HEK293 (cell line): ENCODE measurements around the gene MPO.
A peak's percentile ranks its signal among the peaks of the same experiment; 100 is the strongest.

ENCODE experiments used
- CTCF ChIA-PET: fragments of 350-600 bp; formaldehyde crosslinking; extraction: SDS; loops from one replicate; lab custom pipeline; 2021; ENCODE audit warnings: antibody characterized with exemption; lab: Yijun Ruan, JAX
- POLR2A ChIA-PET: fragments of 300-600 bp; formaldehyde crosslinking; extraction: SDS; loops from one replicate; lab custom pipeline; 2020; ENCODE audit warnings: antibody characterized with exemption, inconsistent platforms; lab: Yijun Ruan, JAX
- H3K27ac ChIP-seq: fragments of 200-500 bp; sonication (Bioruptor generic); 2 replicates; pipeline ENCODE4 v1.5.1; 2014; ENCODE audit warnings: low read depth, low read length, control low read depth, inconsistent platforms; ENCODE audit errors: extremely low read depth
- H3K36me3 ChIP-seq, 2 experiments: fragments of 200-500 bp in 1 of 2; sonication (Bioruptor generic) in 1 of 2; 1 replicate in 1 of 2; 2 replicates in 1 of 2; pipeline ENCODE4 v1.5.1; 2014 to 2017; ENCODE audit warnings: inconsistent platforms in 2 of 2, low read length in 2 of 2; ENCODE audit not compliant: control insufficient read depth in 2 of 2, insufficient read depth in 1 of 2
- H3K4me1 ChIP-seq: fragments of 200-500 bp; sonication (Bioruptor generic); 2 replicates; pipeline ENCODE4 v1.5.1; 2014; ENCODE audit warnings: mild to moderate bottlenecking, low read length, inconsistent platforms; ENCODE audit not compliant: control insufficient read depth, insufficient read depth
- H3K4me3 ChIP-seq: 2 replicates; pipeline ENCODE4 v1.5.1; 2011; ENCODE audit warnings: low read depth, mild to moderate bottlenecking, control low read depth, low read length, moderate library complexity
- H3K9me3 ChIP-seq: fragments of 200-500 bp; sonication (Bioruptor generic); 2 replicates; pipeline ENCODE4 v1.5.1; 2014; ENCODE audit warnings: low read depth, low read length, inconsistent platforms; ENCODE audit not compliant: control insufficient read depth, insufficient read depth
- ATF2 ChIP-seq: fragments of 450-650 bp; formaldehyde crosslinking; IDR thresholded peaks from 2 replicates; pipeline ENCODE4 v1.5.1; 2016; ENCODE audit warnings: missing biosample characterization, missing genetic modification characterization, low read depth
- GFI1B ChIP-seq: fragments of 450-650 bp; formaldehyde crosslinking; IDR thresholded peaks from 2 replicates; pipeline ENCODE4 v1.5.1; 2016; ENCODE audit warnings: missing biosample characterization, missing genetic modification characterization
- GLI2 ChIP-seq: fragments of 450-650 bp; formaldehyde crosslinking; IDR thresholded peaks from 2 replicates; pipeline ENCODE4; 2017; ENCODE audit warnings: missing biosample characterization, missing genetic modification characterization, low read depth, borderline replicate concordance
- GLIS1 ChIP-seq: fragments of 450-650 bp; formaldehyde crosslinking; IDR thresholded peaks from 2 replicates; pipeline ENCODE4 v1.5.1; 2016; ENCODE audit warnings: missing biosample characterization, missing genetic modification characterization
- PRDM1 ChIP-seq: fragments of 450-650 bp; formaldehyde crosslinking; IDR thresholded peaks from 2 replicates; pipeline ENCODE4; 2016; ENCODE audit warnings: missing biosample characterization, missing genetic modification characterization
- SP7 ChIP-seq: fragments of 450-650 bp; formaldehyde crosslinking; IDR thresholded peaks from 2 replicates; pipeline ENCODE4 v1.5.1; 2016; ENCODE audit warnings: missing biosample characterization, missing genetic modification characterization
- YY1 ChIP-seq: fragments of 450-650 bp; formaldehyde crosslinking; IDR thresholded peaks from 2 replicates; pipeline ENCODE4 v1.5.1; 2018; ENCODE audit warnings: missing biosample characterization, missing genetic modification characterization
- ZBTB49 ChIP-seq: fragments of 450-650 bp; formaldehyde crosslinking; IDR thresholded peaks from 2 replicates; pipeline ENCODE4 v1.5.1; 2016; ENCODE audit warnings: missing biosample characterization, missing genetic modification characterization, low read depth
- ZIC2 ChIP-seq: fragments of 450-650 bp; formaldehyde crosslinking; IDR thresholded peaks from 2 replicates; pipeline ENCODE4 v1.5.1; 2016; ENCODE audit warnings: missing biosample characterization, missing genetic modification characterization
- ZNF10 ChIP-seq: fragments of 450-650 bp; formaldehyde crosslinking; IDR thresholded peaks from 2 replicates; pipeline ENCODE4 v1.5.1; 2017; ENCODE audit warnings: missing biosample characterization, missing genetic modification characterization
- ZNF121 ChIP-seq: fragments of 450-650 bp; formaldehyde crosslinking; IDR thresholded peaks from 2 replicates; pipeline ENCODE4 v1.5.1; 2016; ENCODE audit warnings: missing biosample characterization, missing genetic modification characterization
- ZNF133 ChIP-seq: fragments of 450-650 bp; formaldehyde crosslinking; IDR thresholded peaks from 2 replicates; pipeline ENCODE4 v1.5.1; 2016; ENCODE audit warnings: missing biosample characterization, missing genetic modification characterization
- ZNF169 ChIP-seq: fragments of 450-650 bp; formaldehyde crosslinking; IDR thresholded peaks from 2 replicates; pipeline ENCODE4 v1.5.1; 2016; ENCODE audit warnings: missing biosample characterization, missing genetic modification characterization
- ZNF175 ChIP-seq: fragments of 450-650 bp; formaldehyde crosslinking; IDR thresholded peaks from 2 replicates; pipeline ENCODE4 v1.5.1; 2016; ENCODE audit warnings: missing biosample characterization, missing genetic modification characterization
- ZNF311 ChIP-seq: fragments of 450-650 bp; formaldehyde crosslinking; IDR thresholded peaks from 2 replicates; pipeline ENCODE4 v1.5.1; 2017; ENCODE audit warnings: missing biosample characterization, missing genetic modification characterization, borderline replicate concordance
- ZNF350 ChIP-seq: fragments of 450-650 bp; formaldehyde crosslinking; IDR thresholded peaks from 2 replicates; pipeline ENCODE4 v1.5.0; 2017; ENCODE audit warnings: missing biosample characterization, mild to moderate bottlenecking, missing genetic modification characterization
- ZNF354C ChIP-seq: fragments of 450-650 bp; formaldehyde crosslinking; IDR thresholded peaks from 2 replicates; pipeline ENCODE4 v1.5.1; 2016; ENCODE audit warnings: missing biosample characterization, missing genetic modification characterization, low read depth, borderline replicate concordance
- ZNF362 ChIP-seq: fragments of 450-650 bp; formaldehyde crosslinking; IDR thresholded peaks from 2 replicates; pipeline ENCODE4 v1.5.1; 2016; ENCODE audit warnings: missing biosample characterization, missing genetic modification characterization
- ZNF416 ChIP-seq: fragments of 450-650 bp; formaldehyde crosslinking; IDR thresholded peaks from 2 replicates; pipeline ENCODE4 v1.5.1; 2016; ENCODE audit warnings: missing biosample characterization, missing genetic modification characterization
- ZNF423 ChIP-seq: fragments of 450-650 bp; formaldehyde crosslinking; IDR thresholded peaks from 2 replicates; pipeline ENCODE4 v1.5.1; 2016; ENCODE audit warnings: missing biosample characterization, missing genetic modification characterization
- ZNF571 ChIP-seq: fragments of 450-650 bp; formaldehyde crosslinking; IDR thresholded peaks from 2 replicates; pipeline ENCODE4 v1.5.0; 2017; ENCODE audit warnings: missing biosample characterization, missing genetic modification characterization
- ZNF624 ChIP-seq: fragments of 450-650 bp; formaldehyde crosslinking; IDR thresholded peaks from 2 replicates; pipeline ENCODE4 v1.5.1; 2017; ENCODE audit warnings: missing biosample characterization, missing genetic modification characterization
- ZNF670 ChIP-seq: fragments of 450-650 bp; formaldehyde crosslinking; IDR thresholded peaks from 2 replicates; pipeline ENCODE4 v1.5.1; 2016; ENCODE audit warnings: missing biosample characterization, missing genetic modification characterization, low read depth
- ZNF707 ChIP-seq: fragments of 450-650 bp; formaldehyde crosslinking; IDR thresholded peaks from 2 replicates; pipeline ENCODE4 v1.5.1; 2016; ENCODE audit warnings: missing biosample characterization, missing genetic modification characterization
- ZNF76 ChIP-seq: fragments of 450-650 bp; formaldehyde crosslinking; IDR thresholded peaks from 2 replicates; pipeline ENCODE4; 2016; ENCODE audit warnings: low read depth, missing biosample characterization, missing genetic modification characterization, borderline replicate concordance
- ZNF837 ChIP-seq: fragments of 450-650 bp; formaldehyde crosslinking; IDR thresholded peaks from 2 replicates; pipeline ENCODE4 v1.5.1; 2016; ENCODE audit warnings: missing biosample characterization, missing genetic modification characterization
- ZSCAN5A ChIP-seq: fragments of 450-650 bp; formaldehyde crosslinking; IDR thresholded peaks from 2 replicates; pipeline ENCODE4 v1.5.1; 2016; ENCODE audit warnings: missing biosample characterization, missing genetic modification characterization

The MPO gene

GRCh38 chr17:58253082-58253481 lies 27.7 kb downstream of the MPO start:
- POLR2A ChIA-PET: interaction anchor here (0.7 kb wide), 1 partner anchor 38 kb away, joined by 7 read pairs; no protein-coding TSS in a partner anchor
- CTCF ChIA-PET: interaction anchor here (0.5 to 0.9 kb wide), 3 partner anchors 37 to 473 kb away, joined by 3 read pairs; no protein-coding TSS in a partner anchor
- H3K9me3 ChIP-seq: no peaks in the 10 kb centered on the region

GRCh38 chr17:58252141-58252540 lies 28.6 kb downstream of the MPO start:
- Histone ChIP-seq H3K4me1 (no peaks in the 10 kb centered on the region), H3K36me3 (no peaks in the 10 kb centered on the region), H3K4me3 (no peak overlapping the region), H3K27ac (no peak overlapping the region), H3K9me3 (no peaks in the 10 kb centered on the region)
- no peak for TF ChIP-seq ZNF76 (tag by site-specific recombination)
- TF ChIP-seq YY1 (tag by site-specific recombination): no peak
- no peak for TF ChIP-seq ZNF175 (tag by site-specific recombination)
- TF ChIP-seq ZNF423: no peak
- no peak for TF ChIP-seq ZNF624 (tag by site-specific recombination)
- no peak for TF ChIP-seq ZNF837 (tag by site-specific recombination)
- no peak for TF ChIP-seq ZNF707 (tag by site-specific recombination)
- TF ChIP-seq GLI2 (tag by site-specific recombination): no peak
- CTCF ChIA-PET: interaction anchor here (0.7 to 1.6 kb wide), 3 partner anchors 52 to 130 kb away, joined by 3 to 5 read pairs (median 4); no protein-coding TSS in a partner anchor
- POLR2A ChIA-PET: interaction anchor here (0.7 kb wide), 1 partner anchor 37 kb away, joined by 7 read pairs; no protein-coding TSS in a partner anchor

More at GRCh38 chr17:58253082-58253481, 27.7 kb downstream of the MPO start:
- H3K27ac ChIP-seq: no peak overlapping the region
- no peak for TF ChIP-seq ZNF311
- no peak for TF ChIP-seq ZBTB49
- peak; percentile 25; the same call in 1 of the 2 replicates for TF ChIP-seq ATF2
- TF ChIP-seq, all 188 proteins: peak for 1
- no peaks in the 10 kb centered on the region for H3K4me1 ChIP-seq
- H3K36me3 ChIP-seq: no peaks in the 10 kb centered on the region
- H3K4me3 ChIP-seq: no peak overlapping the region

- Histone ChIP-seq H3K9me3 (no peaks in the 10 kb centered on the region), H3K4me3 (no peak overlapping the region), H3K4me1 (no peaks in the 10 kb centered on the region), H3K27ac (no peak overlapping the region), H3K36me3 (no peaks in the 10 kb centered on the region)
- POLR2A ChIA-PET: interaction anchor here (1.3 kb wide), 1 partner anchor 167 kb away, joined by 3 read pairs; the partner anchor contains the start of gene RNF43
- CTCF ChIA-PET: interaction anchor here (0.5 to 4.2 kb wide), 25 partner anchors 8 to 280 kb away, joined by 3 to 32 read pairs (median 5); partner anchors contain the start of genes LPO and MKS1
- no peak for TF ChIP-seq ZNF416
- TF ChIP-seq GFI1B (tag by site-specific recombination): no peak
- TF ChIP-seq ZNF362: no peak
- TF ChIP-seq ZNF670 (tag by site-specific recombination): no peak
- TF ChIP-seq ZNF354C (tag by site-specific recombination): no peak
- no peak for TF ChIP-seq ZNF169
- TF ChIP-seq ZNF121: no peak
- no peak for TF ChIP-seq GLIS1 (tag by site-specific recombination)
- no peak for TF ChIP-seq ZSCAN5A
- no peak for TF ChIP-seq ZIC2
- no peak for TF ChIP-seq ZNF133 (tag by site-specific recombination)
- no peak for TF ChIP-seq PRDM1 (tag by site-specific recombination)
- no peak for TF ChIP-seq ZNF10 (tag by site-specific recombination)
- TF ChIP-seq SP7: no peak
- no peak for TF ChIP-seq ZNF350
- no peak for TF ChIP-seq ZNF571 (tag by site-specific recombination)
Measured at GRCh38 chr17:58250344-58251011, 30.3 kb downstream of the MPO start.
